ENCODE data around the gene EIF4G3.
"Not testable (repeated sequence)": the region's sequence is repeated elsewhere in the genome, so short reads cannot be mapped to it uniquely, and the experiment has no call there.

The EIF4G3 gene

DNA sequence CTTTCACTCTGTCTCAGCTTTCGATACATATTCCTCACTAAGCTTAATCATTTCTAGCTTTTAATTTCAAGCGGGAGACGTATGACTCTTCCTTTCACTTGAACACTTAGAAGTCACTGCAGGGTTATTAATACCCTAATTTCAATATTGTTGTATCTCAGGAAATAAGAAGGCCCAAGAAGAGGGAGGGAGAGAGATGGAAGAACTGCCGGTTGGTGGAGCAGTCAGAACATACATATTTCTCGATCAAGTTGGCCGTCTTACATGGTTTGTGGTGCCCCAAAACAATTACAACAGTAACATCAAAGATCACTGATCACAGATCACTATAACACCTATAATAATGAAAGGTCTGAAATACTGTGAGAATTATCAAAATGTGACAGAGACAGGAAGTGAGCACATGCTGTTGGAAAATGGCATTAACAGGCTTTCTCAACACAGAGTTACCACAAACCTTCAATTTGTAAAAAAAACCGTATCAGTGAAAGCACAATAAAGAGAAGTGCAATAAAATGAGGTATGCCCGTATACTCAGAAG is 244.2 kb downstream of the EIF4G3 start:
- DNase-seq, result no peak

DNA sequence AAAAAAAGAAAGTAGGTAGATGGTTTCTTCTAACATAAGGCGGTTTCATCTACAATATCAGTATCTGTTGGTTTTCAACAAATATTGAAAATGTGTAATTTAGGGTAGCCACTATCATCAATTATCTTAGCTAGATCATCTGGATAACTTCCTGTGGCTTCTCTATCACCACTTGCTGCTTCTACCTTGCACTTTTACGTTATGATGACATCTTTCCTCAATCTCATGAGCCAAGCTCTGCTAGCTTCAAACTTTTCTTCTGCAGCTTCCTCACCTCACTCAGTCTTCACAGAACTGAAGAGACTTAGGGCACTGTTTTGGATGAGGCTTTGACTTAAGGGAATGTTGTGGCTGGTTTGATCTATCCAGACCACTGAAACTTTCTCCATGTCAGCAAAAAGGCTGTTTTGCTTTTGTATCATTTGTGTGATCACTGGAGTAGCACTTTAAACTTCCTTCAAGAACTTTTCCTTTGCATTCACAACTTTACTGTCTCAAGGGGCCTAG is 244.7 kb downstream of the EIF4G3 start:
- DNase-seq, result no peak

DNA sequence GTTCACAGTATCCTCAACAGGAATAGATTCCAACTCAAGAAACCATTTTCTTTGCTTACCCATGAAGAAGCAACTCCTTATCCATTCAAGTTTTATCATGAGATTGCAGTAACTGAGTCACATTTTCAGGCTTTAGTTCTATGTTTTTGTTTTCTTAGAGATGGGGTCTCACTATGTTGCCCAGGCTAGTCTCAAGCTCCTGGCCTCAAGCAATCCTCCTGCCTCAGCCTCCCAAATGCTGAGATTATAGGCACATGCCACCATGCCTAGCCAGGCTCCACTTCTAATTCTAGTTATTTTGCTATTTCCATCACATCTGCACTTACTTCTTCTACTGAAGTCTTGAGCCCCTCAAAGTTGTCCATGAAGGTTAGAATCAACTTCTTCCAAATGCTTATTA is 246.3 kb downstream of the EIF4G3 start:
- DNase-seq, result no peak

DNA sequence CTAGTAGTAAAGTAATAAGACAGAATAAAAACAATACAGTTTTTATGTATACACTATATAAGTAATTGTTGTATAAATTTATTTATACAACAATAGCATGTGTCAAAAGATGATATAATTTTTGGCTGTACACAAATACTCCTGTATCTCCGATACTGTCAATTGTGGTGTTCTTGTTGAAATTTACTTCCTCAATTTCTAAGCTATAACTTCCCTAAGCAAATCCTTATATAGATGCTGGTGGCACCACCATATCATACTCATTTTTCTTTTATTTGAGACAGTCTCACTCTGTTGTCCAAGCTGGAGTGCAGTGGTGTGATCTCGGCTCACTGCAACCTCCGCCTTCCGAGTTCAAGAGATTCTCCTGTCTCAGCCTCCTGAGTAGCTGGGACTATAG is 248.6 kb downstream of the EIF4G3 start:
- no peak for DNase-seq

DNA sequence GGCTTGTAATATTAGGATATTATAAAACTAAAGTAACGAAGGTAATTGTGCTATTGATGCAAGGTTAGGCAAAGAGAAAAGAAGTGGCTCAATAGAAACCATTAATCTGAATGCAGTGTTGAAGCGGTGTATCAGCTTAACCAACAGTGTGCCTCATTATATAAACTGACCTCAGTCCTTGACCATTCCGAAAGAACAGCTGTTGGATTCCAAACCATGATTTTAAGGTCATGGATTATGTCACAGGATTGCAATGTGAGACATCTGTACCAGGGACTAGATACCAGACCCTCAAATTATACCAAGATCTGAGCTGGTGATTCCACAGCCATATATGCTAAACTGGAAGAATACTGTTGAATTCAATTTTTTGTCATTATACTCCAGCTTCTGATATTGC is 255.4 kb downstream of the EIF4G3 start:
- no peak for DNase-seq

DNA sequence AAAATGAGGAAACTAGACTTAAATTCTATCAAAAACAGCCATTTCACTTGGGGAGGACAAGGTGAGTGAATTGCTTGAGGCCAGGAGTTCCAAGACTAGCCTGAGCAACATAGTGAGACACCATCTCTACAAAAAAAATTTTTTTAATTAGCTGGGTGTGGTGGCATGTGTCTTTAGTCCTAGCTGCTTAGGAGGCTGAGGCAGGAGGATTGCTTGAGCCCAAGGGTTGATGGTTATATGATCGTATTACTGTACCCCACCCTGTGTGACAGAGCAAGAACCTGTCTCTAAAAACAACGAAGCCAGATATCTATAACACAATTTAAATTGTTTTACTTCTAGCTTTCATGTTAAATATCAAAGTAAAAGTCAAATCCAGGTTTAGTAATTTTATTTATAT is 263.5 kb downstream of the EIF4G3 start:
- no peak for DNase-seq

DNA sequence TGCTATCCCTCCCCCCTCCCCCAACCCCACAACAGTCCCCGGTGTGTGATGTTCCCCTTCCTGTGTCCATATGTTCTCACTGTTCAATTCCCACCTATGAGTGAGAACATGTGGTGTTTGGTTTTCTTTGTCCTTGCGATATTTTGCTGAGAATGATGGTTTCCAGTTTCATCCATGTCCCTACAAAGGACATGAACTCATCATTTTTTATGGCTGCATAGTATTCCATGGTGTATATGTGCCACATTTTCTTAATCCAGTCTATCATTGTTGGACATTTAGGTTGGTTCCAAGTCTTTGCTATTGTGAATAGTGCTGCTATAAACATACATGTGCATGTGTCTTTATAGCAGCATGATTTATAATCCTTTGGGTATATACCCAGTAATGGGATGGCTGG is 269.2 kb downstream of the EIF4G3 start:
- not testable (repeated sequence) for DNase-seq

DNA sequence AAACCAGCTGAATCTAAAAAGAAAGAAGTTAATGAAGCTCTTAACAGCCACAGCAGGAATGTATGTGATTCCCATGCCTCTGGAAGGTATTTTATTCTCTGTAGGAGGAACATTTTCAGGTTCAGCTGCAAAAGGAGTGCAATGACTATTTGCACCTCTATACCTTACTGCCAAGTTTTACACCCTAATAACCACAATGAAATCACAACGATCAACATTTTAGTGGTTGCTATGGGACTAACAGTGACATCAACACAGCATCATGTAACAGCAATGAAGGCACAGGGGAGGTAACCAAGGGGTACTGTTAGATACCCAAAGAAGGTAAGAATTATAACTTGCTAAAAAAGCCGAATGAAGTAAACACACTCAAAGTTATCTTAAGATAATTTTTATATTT is 273.3 kb downstream of the EIF4G3 start:
- DNase-seq, result no peak

DNA sequence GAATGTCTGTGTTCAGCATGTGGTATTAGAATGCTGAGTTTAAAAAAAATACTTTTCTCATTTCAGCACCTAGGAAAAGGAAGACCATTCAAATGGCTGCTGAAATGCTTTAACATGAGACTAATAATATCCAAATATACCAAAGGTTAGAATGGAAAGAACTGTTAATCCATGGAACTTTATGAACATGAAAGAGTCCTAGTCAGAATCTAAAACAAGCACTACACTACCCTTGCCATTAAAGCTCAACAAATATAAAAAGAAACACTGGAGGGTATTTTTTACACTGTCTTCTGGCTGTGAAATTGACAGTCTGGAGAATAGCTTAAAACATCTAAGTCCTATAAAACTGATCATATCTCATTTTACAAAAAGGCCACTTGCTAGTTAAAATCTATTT is 276.6 kb downstream of the EIF4G3 start:
- DNase-seq, result no peak

DNA sequence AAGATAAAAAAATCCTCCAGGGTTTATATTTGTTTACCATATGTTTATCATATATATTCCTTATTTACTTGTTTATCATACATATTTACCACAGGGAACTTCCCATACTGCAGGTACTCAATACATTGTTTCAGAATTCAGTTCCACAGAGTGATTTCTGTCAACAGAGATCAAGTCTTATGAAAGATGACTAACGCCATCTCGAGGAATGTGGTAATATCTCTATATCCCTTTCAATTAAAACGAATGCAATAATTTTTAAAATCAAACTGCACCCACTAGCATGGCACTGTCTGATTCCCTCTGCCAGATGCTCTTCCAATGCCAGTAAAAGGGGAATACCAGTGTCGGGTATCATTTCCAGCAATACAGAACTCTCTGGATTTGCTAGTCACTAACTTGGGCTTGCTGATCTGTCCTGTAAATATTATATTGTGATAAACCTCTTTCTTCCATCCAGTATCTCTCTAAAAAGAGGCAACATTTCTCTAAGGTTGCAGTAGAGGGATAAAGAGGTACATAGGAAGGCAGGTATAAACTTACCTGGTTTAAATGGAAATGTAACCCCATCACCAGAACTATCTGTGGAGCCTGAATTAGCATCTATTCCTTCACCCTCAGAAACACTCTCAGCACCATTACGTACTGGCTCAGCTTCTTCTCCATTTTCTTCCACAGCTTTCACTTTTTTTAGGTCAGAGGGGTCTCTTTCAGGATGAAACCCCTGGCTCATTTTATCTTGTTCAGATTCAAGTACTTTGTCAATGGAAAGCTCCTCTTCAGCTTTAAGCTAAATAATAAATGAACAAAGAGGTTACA is 277.3 kb downstream of the EIF4G3 start:
- DNase-seq, result no peak

DNA sequence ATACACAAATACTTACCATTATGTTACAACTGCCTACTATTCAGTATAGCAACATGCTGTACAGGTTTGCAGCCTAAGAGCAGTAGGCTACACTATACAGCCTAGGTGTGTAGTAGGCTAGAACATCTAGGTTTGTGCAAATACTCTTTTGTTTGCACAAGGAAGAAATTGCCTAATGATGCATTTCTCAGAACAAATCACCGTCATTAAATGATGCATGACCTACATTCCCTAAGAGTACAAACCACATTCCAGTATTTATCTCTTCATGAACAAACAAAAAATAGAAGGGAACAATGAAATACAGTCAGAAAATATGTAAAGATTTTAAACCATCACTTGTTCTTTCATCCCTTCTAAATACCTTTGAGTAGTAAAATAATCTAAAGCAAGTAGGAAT is 279.9 kb downstream of the EIF4G3 start:
- no peak for DNase-seq

DNA sequence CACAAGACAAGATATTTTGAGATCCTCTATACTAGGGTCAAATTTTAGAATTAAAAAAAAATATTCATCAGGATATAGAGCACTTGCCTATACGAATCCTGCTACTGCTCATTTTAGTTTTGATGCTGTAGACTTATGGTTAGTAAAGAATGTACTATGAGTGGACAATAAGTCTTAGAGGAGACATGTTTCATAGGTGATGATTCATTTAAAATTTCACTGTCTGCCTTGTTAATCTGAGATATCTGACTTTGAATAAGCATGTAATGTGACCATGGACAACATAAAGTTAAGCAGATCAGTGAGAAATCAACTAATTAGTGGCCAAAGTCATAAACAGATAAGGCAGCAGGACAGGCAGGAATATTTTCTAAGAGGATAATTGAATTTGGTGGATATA is 282.8 kb downstream of the EIF4G3 start:
- no peak for DNase-seq

DNA sequence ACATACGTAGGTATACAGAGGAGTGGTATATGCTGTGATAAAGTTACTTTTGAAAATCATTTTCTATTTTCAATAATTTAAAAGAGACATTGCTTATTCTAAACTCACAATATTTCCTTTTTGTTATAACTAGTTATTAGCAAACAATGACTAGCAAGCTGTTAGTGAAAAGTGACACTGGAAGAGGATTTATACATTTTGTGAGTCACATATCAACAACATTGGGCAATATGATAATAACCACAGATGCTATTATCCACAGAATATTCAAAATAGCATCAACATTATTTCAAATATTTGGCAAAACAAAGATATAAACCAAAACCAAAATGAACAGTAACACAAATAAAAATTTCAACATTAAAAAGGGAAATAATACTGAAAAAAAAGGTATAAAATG is 285.6 kb downstream of the EIF4G3 start:
- DNase-seq, result no peak

DNA sequence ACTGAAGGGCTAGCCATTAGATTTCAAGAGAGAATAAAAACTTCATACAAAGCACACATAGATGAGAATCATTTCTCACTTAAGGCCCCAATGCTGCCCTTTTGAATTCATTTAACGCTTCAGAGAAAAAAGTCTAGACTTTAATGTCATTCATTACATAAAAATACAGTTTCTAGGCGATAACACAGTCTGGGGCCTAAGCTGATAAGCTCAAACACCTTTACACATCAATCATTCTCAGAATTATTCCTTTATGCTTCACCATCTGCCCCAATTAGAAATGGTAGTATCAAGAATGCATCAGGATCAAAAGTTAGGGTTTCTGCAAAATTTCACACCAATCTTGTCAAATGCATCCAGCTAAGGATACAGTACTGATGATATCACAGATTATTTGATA is 289.5 kb downstream of the EIF4G3 start:
- DNase-seq, result no peak

DNA sequence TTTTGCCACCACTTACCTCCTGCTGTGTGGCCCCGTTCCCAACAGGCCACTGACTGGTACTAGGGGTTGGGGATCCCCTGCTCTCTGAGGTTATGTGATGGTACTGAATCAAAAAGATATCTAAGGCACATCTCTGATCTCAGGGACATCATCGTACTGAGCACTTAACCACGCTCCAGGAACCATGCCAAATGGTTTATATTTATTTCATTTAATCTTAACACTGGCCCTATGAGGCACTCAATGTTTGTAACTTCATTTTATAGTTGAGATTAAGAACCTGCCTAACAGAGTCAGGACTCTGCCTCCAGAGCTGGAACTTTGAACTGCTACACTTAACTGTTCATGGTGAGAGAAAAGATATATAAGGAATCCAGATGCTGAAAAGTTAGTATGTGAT is 291.6 kb downstream of the EIF4G3 start:
- no peak for DNase-seq

DNA sequence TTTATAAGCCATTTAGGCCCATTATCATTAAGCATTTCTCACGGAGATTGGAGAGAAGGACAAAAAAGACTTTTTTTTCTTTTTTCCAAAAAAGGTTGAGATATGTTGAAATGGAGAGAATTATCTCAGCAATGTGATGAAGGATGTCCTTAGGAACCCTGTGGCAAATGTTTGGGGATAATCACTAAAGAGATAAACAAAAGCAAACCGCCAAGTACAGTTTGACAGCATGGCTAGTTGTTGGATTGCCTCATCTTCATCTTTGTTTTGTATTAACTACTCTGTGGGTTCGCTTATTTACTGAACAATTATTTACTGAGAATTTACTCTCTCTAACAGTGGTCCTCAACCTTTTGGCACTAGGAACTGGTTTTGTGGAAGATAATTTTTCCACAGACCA is 292.2 kb downstream of the EIF4G3 start:
- no peak for DNase-seq

DNA sequence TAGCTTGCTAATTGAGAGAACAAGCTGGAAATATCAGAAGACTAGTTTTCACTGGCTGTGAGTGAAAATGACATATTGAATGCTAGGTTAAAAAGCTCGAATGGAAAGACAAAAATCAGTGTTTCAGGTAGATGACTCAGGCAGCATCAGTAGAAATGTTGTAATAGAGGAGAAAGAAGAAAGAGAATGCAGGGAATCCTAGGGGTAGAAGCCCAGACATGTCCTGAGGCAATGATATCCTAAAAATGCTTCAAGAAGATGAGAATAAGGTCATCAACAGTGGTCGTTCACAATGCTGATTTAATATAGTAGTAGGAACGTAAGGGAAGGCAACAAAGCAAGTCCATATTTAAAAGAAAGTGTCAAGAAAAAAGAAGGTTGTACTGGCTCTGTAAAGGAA is 292.9 kb downstream of the EIF4G3 start:
- no peak for DNase-seq

DNA sequence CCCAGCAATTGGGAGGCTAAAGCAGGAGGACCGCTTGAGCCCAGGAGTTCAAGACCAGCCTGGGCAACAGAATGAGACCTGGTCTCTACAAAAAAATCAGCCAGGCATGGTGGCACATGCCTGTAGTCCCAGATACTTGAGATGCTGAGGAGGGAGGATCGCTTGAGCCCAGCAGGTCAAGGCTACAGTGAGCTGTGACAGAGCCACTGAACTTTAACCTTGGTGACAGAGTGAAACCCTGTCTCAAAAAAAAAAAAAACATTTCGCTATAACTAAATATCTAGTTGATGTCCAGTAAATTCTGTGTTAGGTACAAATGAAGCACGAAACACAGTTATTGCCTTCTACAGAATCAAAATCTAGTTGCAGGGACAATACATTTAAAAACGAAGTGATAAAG is 293.9 kb downstream of the EIF4G3 start:
- no peak for DNase-seq

DNA sequence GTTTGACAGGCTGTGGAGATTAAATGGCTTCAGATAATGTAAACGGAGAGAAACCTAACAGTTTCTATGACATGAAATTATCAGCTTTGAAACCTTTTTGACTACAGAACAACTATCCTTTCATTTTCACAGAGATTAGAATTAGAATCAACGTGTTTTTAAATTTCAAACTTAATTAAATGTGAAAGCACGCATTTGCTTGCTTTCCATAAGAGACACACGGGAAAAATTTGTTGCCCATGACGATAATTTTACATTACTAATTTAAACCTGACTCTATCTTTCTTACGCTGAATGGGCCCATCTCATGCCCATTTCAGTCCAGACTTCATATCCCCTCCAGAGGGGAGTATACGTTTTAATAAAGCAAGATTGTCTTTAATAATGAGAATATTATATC is 297.9 kb downstream of the EIF4G3 start:
- DNase-seq, result no peak

DNA sequence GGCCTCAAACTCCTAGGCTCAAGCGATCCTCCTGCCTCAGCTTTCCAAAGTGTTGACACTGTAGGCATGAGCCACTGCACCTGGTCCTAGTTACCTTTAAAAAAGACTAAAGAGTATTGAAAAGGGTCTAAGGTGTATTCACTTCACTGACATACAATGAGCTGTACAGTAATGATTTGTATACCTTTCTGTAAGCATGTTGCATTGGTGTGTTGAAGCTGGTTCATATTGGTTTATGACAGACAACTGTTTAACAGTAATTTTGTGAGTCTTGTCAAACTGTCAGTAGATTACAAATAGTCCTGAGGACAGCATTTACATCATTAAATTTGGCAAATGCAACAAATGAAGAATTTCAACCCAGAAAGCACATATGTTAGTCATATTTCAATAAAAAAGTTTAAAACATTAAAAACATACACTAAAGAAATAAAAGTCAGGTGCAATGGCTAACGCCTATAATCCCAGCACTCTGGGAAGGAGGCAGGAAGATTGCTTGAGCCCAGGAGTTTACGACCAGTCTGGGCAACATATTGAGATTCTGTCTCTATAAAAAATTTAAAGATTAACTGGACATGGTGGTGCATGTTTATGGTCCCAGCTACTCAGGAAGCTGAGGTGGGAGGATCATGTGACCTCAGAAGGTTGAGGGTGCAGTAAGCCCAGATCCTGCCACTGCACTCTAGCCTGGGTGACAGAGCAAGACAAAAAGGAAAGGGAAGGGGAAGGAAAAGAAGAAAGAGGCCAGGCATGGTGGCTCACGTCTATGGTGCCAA is 301.3 kb downstream of the EIF4G3 start:
- no peak for DNase-seq

DNA sequence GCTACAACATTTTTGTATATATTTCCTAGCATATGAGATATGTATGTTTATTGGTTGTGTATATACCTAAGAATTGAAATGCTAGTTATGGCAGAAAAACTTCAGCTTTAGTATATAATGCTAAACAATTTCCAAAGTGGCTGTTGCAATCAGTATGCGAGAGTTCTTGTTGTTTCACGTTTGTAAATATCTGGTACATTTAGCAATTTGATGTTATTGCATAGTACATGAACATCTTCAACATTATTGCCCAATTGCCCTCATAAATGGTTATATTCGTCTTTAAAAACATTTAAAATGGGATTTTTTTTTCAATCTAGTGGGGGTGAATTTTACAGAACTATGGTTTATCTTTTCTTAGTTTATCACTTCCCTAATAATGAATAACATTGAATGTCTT is 303.4 kb downstream of the EIF4G3 start:
- DNase-seq, result no peak

DNA sequence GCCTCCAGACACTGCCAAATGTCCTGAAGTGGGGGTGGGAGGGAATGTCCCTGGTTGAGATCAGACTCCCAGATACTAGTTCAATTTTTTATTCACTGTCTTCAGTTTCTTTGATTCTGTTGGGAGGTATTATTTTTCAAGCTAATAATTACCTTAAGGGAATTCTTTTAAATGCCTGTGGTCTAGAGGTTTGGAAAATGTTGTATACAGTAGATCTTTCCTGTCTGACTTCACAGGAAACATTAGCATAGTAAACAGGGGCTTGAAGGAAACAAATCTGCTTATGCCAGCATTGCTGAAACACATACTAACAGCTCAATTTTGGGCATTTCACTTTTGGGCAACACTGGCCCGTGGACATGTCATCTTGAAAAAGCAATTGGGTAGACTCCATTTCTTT is 305.3 kb downstream of the EIF4G3 start:
- no peak for DNase-seq

DNA sequence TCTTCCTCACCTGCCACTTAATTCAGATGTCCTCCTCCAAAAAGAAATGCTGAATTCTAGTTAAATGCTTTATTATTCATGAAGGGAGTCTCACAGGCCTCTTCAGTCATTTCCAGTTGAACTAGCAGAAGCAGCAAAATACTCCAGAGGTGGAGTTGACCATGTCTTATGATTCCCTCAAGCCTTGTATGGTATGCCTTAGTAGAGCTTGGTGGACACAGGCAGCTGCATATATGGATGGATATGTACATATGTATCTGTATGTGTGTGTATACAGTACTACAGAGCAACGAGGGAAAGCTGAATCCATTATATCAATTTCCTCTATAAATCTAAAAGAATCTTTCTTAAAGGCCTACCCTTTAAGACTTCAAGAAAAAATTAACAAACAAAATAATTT is 306.0 kb downstream of the EIF4G3 start:
- DNase-seq, result no peak

DNA sequence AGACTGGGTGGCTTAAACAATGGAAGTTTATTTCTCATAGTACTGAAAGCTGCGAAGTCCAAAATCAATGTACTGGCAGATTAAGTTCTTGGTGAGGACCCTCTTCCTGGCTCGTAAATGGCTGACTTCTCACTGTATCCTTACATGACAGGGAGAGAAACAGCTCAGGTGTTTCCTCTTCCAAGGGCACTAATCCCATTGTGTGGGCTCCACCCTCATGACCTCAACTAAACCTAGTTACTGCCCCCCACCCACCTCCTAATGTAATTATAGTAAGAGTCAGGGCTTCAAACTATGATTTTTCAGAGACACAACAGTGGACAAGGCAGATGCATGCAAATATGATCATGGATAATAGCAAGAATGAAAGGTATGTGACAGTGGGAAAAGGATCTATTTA is 308.4 kb downstream of the EIF4G3 start:
- no peak for DNase-seq
